IPS DF 19.7 (cell line): ENCODE measurements around the gene SERTAD4.
A peak's percentile ranks its signal among the peaks of the same experiment; 100 is the strongest.
"Not testable (repeated sequence)": the region's sequence is repeated elsewhere in the genome, so short reads cannot be mapped to it uniquely, and the experiment has no call there.

Source experiments
- DNase-seq: peaks from one replicate; pipeline ENCODE4 v3.0.0-alpha.2; 2013; ENCODE audit warnings: low read depth, low spot score

SERTAD4 gene

DNA sequence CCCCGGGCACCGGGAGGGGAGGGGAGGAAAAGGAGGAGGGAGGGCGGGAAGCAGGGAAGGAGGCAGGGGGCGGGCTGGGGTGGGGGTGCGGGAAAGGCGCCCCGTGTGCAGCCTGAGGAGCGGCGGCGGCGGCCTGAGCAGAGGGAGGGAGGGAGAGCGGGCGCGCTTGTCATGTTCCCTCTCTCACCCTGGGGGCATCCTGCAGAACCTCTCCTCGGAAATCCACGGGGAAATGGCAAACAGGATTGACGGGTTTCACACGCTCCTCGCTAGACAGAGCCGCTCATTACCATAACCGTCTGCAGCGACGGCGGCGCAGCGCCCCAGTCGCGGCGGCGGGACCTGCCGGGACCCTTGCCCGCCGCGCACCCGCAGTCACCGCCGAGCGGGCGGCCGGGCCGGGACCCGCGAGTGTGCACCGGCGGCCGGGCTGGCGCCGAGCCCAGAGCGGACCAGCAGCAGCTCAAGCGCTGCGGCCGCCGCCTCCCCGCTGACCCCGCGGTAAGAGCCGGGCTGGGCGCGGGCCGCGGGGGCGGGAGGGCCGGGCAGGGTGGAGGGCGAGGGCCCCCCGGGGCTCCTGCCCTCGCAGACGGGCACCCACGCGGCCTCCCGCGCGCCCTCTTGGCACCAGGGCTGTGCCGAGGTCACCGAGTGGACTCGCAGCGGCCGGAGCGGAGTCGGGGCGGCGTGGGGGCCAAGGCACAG is at the start of gene SERTAD4:
Gene SERTAD4, plus strand, starts transcription at position 286 of the 705 bp plus-strand sequence. CDS start 5,165 bp downstream, outside the sequence.
- DNase-seq: no peak

DNA sequence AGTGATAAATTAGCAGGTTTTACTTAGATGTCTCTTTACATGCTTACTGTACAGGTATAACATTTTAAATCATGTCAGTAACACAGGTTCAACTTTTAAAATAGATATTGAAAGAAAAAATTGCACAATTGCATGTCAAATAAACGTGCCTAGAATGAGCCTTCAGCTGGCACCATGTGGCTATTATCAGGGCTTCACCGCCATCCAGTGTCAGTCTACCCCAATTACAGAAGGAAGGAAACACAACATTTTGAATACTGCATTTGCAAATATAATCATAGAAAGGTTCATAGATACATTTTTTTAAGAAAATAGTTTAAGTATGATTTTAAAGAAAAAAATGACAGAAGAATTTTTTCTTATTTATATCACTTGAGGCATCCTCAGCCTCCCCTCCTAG is 47.5 kb upstream of the SERTAD4 start:
- no peak for DNase-seq

DNA sequence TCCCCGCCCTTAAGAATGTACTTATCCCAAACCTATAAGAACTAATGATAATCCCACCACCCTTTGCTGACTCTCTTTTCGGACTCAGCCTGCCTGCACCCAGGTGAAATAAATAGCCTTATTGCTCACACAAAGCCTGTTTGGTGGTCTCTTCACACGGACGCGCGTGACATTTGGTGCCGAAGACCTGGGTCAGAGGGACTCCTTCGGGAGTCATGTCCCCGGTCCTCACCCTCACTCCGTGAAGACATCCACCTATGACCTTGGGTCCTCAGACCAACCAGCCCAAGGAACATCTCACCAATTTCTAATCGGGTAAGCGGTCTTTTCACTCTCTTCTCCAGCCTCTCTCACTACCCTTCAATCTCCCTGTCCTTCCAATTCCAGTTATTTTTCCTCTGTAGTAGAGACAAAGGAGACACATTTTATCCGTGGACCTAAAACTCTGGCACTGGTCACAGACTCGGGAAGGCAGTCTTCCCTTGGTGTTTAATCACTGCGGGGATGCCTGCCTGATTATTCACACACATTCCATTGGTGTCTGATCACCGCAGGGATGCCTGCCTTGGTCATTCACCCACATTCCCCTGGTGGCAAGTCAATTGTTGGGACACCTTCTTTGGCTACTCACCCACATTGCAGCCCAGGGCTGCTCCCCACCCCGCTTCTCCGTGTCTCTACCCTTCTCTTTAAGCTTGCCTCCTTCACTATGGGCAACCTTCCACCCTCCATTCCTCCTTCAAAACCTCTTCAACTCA is 44.6 kb upstream of the SERTAD4 start:
- not testable (repeated sequence) for DNase-seq

- DNase-seq: no peak
Measured at GRCh38 chr1:210189426-210189825, 43.2 kb upstream of the SERTAD4 start.

- DNase-seq: no peak
Measured at GRCh38 chr1:210195635-210196160, 36.9 kb upstream of the SERTAD4 start.

DNA sequence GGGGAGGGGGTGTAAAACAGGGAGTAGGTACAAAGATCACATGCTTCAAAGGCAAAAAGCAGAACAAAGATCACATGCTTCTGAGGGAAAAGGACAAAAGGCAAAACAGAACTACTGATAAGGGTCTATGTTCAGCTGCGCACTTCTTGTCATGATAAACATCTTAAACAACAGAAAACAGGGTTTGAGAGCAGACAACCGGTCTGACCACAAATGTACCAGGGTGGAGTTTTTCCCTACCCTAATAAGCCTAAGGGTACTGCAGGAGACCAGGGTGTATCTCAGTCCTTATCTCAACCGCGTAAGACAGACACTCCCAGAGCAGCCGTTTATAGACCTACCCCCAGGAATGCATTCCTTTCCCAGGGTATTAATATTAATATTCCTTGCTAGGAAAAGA is 36.3 kb upstream of the SERTAD4 start:
- DNase-seq: not testable (repeated sequence)

DNA sequence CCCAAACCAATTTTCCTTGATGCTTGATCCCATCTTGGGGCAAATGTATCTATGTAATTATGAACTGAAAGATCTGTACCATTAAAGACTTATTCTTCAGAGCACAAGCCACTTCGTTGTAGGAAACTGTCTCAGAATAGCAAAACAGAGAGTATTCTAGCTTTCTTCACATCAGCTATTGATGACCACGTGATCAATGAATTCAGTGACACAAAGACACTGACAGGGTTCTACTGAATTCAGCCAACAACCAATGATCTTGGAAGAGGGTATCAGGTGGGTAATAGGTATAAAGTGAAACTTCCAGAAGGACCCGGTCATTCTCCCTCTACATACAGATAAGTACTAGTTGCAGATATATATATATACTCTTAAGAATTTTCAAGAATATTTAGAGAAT is 33.8 kb upstream of the SERTAD4 start:
- DNase-seq: no peak

- no peak for DNase-seq
Measured at GRCh38 chr1:210200124-210200736, 32.4 kb upstream of the SERTAD4 start.

- no peak for DNase-seq
Measured at GRCh38 chr1:210201681-210202080, 30.9 kb upstream of the SERTAD4 start.

DNA sequence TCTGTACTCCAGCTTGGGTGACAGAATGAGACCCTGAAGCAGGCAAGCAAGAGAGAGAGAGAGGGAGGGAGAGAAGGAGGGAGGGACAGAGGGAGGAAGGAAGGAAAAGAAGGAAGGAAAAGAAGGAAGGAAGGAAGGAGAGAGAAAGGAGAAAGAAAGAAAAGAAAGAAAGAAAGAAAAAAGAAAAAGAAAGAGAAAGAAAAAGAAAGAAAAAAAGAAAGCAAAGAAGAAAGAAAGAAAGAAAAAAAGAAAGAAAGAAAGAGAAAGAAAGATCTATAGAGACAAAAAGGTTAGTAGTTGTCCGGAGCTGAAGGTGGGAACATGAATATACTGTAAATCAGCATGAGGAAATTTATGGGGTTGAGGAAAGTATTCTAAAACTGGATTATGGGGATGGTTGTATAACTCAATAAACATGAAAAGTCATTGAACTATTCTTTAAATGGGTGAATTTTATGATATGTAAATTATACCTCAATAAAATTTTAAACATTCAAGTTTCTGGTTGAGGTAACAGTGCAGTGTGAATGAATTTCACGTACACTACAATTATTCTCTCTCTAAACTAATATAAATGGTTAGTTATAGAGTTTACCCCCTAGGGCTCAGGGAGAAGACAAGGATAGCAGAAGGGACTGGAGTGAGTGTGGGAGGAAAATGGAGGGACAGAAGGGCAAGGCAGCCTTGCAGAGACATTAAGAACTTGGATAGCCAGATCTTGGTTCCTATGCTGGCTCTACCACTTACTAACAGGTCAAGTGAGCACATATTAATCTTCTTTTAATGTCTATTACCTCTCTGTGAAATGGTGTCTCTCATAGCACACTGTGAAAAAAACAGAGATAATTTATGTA is 24.8 kb upstream of the SERTAD4 start:
- no peak for DNase-seq

DNA sequence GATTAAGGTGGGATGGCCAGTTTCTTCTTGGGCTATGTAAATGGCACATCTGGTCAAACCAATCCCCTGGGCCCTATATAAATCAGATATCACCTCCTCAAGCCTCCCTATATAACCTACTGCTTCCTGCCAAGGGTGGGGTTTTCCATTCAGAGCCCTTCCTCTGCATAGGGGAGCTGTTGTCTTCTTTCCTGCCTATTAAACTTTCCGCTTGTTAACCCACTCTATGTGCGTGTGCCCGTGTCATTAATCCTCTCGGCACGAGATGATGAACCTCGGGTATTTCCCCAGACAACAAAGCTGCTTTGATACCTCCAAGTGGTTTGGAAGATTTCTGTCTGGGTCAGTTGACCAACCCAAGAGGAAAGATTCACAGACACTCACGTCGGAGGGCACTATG is 19.3 kb upstream of the SERTAD4 start:
- no peak for DNase-seq

- no peak for DNase-seq
Measured at GRCh38 chr1:210214573-210215409, 17.8 kb upstream of the SERTAD4 start.

DNA sequence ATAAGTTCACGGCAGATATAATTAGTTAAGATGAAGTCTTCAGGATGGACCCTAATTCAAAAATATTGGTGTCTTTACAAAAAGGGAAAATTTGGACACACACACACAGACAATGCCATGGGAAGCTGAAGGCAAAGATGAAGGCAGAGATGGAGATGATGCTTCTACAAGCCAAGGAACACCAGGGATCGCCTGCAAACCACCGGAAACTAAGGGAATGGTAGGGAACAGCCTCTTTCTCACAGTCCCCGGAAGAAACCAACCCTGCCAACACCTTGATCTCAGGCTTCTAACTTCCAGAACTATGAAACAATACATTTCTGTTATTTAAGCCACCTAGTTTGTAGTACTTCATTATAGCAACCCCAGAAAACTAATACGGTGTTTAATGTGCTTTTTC is 15.1 kb upstream of the SERTAD4 start:
- no peak for DNase-seq

DNA sequence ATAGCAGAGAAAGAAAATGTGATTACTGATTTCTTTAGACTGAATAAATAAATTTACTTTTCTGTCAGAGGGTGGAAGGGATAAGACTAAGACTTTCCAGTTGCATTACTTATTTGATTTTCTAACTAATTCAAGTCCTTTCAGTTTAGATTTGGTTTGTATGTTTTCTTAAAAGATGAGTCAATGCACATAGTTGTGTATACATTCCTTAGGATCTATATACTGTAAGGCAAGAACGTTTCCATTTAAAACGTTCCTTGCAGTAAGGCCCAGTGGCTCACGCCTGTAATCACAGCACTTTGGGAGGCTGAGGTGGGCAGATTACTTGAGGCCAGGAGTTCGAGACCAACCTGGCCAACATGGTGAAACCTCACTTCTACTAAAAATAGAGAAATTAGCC is 14.5 kb upstream of the SERTAD4 start:
- DNase-seq: no peak

GRCh38 chr1:210222340-210223006 is 10.1 kb upstream of the SERTAD4 start:
- peak; percentile 60 for DNase-seq

GRCh38 chr1:210223226-210223904 is 9.2 kb upstream of the SERTAD4 start:
- DNase-seq: no peak

DNA sequence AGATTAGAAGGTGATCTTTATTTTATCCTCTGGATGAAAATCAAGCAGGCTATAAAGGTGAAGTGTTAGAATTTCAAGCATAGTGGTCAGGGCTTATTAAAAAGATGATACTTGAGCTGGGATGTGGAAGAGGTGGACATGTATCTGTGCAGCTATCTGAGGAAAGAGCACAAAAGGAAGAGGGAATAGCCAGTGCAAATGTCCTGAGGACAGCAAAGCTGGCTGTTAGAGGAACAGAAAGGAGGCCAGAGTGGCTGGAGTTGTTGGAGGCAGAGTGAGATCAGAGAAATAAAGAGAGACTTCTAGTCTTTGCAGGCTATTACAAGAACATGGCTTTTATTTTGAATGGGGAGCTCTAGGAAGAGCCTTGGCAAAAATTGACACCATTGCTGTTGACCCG is 4.4 kb upstream of the SERTAD4 start:
- DNase-seq: no peak

GRCh38 chr1:210230149-210230695 is 2.4 kb upstream of the SERTAD4 start:
- DNase-seq: no peak

DNA sequence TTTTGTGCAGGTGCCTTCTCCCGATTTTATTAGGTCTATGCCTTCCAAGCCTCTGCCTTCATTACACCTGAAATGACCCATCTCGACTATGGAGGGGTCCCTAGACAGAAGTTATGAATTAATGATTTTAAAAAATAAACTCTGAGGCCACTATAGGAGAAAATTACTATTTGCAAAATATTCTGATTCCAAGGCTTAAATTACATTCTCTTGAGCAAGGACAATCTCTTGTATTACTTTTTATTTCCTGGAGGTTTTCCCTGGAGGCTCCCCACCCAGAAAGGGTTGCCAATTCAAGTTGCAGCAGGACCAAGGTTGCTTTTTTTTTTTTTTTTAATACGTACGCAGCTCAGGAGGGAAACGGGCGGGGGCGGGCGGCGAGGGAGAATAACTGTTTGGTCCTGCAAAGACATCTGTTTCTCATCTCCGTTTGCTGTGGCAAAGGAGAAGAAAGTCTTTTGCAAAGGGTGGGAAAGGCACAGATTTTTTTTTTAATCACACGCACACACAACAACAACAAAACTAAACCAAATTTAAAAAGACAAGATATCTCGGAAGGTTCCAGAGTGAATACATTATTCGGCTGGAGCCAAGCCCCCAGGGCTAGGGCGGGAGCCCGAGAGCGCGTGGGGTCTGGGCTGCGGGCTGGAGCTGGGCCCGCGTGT is 618 bp upstream of the SERTAD4 start:
- no peak for DNase-seq
